ENCODE measurements around the gene ABCD2.

ABCD2 gene

DNA sequence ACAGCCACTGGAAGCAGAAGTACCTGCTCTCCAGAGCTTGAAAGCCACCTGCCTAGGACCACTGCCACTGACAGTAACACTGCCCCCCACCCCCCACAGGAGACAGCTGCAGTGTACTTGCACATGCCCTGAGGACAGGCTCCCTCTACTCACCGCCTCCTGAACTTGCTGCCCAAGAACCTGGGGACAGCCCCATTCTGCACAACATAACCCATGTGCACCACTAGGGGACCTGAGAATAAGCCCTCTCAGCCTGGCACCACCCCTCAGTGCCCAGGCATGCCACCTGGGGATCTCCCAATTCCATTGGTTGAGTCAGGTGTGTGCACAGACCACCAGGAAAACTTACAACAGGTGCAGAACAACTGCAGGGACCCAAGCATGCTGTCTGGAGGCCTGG, 109.6 kb downstream of the ABCD2 start:
- no peak for TF ChIP-seq EZH2phosphoT487 (IDR thresholded peaks at IDR 0.05; ENCODE audit: borderline replicate concordance)
- TF ChIP-seq, protein P1, sequence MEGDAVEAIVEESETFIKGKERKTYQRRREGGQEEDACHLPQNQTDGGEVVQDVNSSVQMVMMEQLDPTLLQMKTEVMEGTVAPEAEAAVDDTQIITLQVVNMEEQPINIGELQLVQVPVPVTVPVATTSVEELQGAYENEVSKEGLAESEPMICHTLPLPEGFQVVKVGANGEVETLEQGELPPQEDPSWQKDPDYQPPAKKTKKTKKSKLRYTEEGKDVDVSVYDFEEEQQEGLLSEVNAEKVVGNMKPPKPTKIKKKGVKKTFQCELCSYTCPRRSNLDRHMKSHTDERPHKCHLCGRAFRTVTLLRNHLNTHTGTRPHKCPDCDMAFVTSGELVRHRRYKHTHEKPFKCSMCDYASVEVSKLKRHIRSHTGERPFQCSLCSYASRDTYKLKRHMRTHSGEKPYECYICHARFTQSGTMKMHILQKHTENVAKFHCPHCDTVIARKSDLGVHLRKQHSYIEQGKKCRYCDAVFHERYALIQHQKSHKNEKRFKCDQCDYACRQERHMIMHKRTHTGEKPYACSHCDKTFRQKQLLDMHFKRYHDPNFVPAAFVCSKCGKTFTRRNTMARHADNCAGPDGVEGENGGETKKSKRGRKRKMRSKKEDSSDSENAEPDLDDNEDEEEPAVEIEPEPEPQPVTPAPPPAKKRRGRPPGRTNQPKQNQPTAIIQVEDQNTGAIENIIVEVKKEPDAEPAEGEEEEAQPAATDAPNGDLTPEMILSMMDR (conservative IDR thresholded peaks at IDR 0.05; ENCODE audit: low read length): no peak
- no peaks in the 10 kb centered on the region for H3K36me3 ChIP-seq (ENCODE audit: insufficient read depth, low read length)
- H3K9ac ChIP-seq (ENCODE audit: low read depth, low read length, poor library complexity, severe bottlenecking): no peak overlapping the region

GRCh38 chr12:39505554-39505953, 114.0 kb downstream of the ABCD2 start:
- H3K4me1 ChIP-seq (ENCODE audit: insufficient read depth, low read length, poor library complexity, severe bottlenecking): no peaks in the 10 kb centered on the region
- H3K9me2 ChIP-seq (replicated peaks; ENCODE audit: low read depth, low read length): no peaks in the 10 kb centered on the region
- no peak overlapping the region for H3K4me3 ChIP-seq (ENCODE audit: low read length, poor library complexity, severe bottlenecking)
- H3K27me3 ChIP-seq (ENCODE audit: insufficient read depth, low read length, poor library complexity, severe bottlenecking): no peaks in the 10 kb centered on the region
- no peaks in the 10 kb centered on the region for H4K20me1 ChIP-seq (ENCODE audit: insufficient read depth, low read length, poor library complexity, severe bottlenecking)
- H2AFZ ChIP-seq (ENCODE audit: low read length): no peak overlapping the region
- TF ChIP-seq, protein P1 (conservative IDR thresholded peaks at IDR 0.05; ENCODE audit: low read length): no peak
- no peak for TF ChIP-seq EZH2phosphoT487 (IDR thresholded peaks at IDR 0.05; ENCODE audit: borderline replicate concordance)
- no peaks in the 10 kb centered on the region for H3K79me2 ChIP-seq (ENCODE audit: insufficient read depth, low read length)
- H3K4me2 ChIP-seq (ENCODE audit: low read depth, low read length, poor library complexity, severe bottlenecking): no peak overlapping the region
- H3K9me3 ChIP-seq (ENCODE audit: insufficient read depth, low read depth, low read length): no peaks in the 10 kb centered on the region
- no peaks in the 10 kb centered on the region for H3K36me3 ChIP-seq (ENCODE audit: insufficient read depth, low read length)
- no peaks in the 10 kb centered on the region for H3F3A ChIP-seq (ENCODE audit: low read depth)
- H3K9ac ChIP-seq (ENCODE audit: low read depth, low read length, poor library complexity, severe bottlenecking): no peak overlapping the region

More for the DNA sequence above, 109.6 kb downstream of the ABCD2 start:
- H3F3A ChIP-seq (ENCODE audit: low read depth): no peaks in the 10 kb centered on the region
- no peaks in the 10 kb centered on the region for H3K9me2 ChIP-seq (replicated peaks; ENCODE audit: low read depth, low read length)
- no peaks in the 10 kb centered on the region for H3K4me1 ChIP-seq (ENCODE audit: insufficient read depth, low read length, poor library complexity, severe bottlenecking)
- no peak overlapping the region for H3K4me2 ChIP-seq (ENCODE audit: low read depth, low read length, poor library complexity, severe bottlenecking)
- no peak overlapping the region for H2AFZ ChIP-seq (ENCODE audit: low read length)
- no peaks in the 10 kb centered on the region for H3K79me2 ChIP-seq (ENCODE audit: insufficient read depth, low read length)
- H3K27me3 ChIP-seq (ENCODE audit: insufficient read depth, low read length, poor library complexity, severe bottlenecking): no peaks in the 10 kb centered on the region
- no peaks in the 10 kb centered on the region; the same call in 1 of the 2 replicates for H3K9me3 ChIP-seq (ENCODE audit: insufficient read depth, low read depth, low read length)
- H4K20me1 ChIP-seq (ENCODE audit: insufficient read depth, low read length, poor library complexity, severe bottlenecking): no peaks in the 10 kb centered on the region
- no peak overlapping the region for H3K4me3 ChIP-seq (ENCODE audit: low read length, poor library complexity, severe bottlenecking)

DNA sequence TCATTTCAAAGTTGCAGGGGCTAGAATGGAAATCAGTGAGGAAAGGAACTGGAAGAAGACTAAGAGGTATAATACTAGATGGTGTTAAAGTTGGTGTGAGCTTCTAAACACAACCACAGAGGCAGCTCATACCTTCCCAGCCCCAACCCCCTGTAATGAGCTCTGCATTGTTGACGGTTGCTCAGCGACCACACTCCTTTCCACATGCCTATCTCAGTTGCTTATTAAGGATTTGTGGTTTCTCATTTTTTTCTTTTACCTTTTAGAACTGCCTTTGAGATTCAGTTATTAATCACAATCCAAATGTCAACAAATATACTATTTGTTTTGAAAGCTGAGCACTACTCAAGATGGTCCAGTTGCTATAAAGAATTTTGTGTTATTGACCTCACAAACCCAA, 114.6 kb downstream of the ABCD2 start:
- H3K79me2 ChIP-seq (ENCODE audit: insufficient read depth, low read length): no peaks in the 10 kb centered on the region

More for the DNA sequence above, 114.6 kb downstream of the ABCD2 start:
- H2AFZ ChIP-seq (ENCODE audit: low read length): no peak overlapping the region
- no peaks in the 10 kb centered on the region for H3K9me3 ChIP-seq (ENCODE audit: insufficient read depth, low read depth, low read length)
- no peak overlapping the region for H3K9ac ChIP-seq (ENCODE audit: low read depth, low read length, poor library complexity, severe bottlenecking)
- H3K4me2 ChIP-seq (ENCODE audit: low read depth, low read length, poor library complexity, severe bottlenecking): no peak overlapping the region
- H3F3A ChIP-seq (ENCODE audit: low read depth): no peaks in the 10 kb centered on the region
- no peaks in the 10 kb centered on the region for H3K36me3 ChIP-seq (ENCODE audit: insufficient read depth, low read length)
- no peaks in the 10 kb centered on the region for H4K20me1 ChIP-seq (ENCODE audit: insufficient read depth, low read length, poor library complexity, severe bottlenecking)
- H3K9me2 ChIP-seq (replicated peaks; ENCODE audit: low read depth, low read length): no peaks in the 10 kb centered on the region
- no peaks in the 10 kb centered on the region for H3K27me3 ChIP-seq (ENCODE audit: insufficient read depth, low read length, poor library complexity, severe bottlenecking)
- no peak overlapping the region for H3K4me3 ChIP-seq (ENCODE audit: low read length, poor library complexity, severe bottlenecking)
- TF ChIP-seq, protein P1 (conservative IDR thresholded peaks at IDR 0.05; ENCODE audit: low read length): no peak
- no peak for TF ChIP-seq EZH2phosphoT487 (IDR thresholded peaks at IDR 0.05; ENCODE audit: borderline replicate concordance)
- H3K4me1 ChIP-seq (ENCODE audit: insufficient read depth, low read length, poor library complexity, severe bottlenecking): no peaks in the 10 kb centered on the region

Measured in Loucy (cell line).